Measurements from ENCODE around the gene EFHD2. TPM values are rescaled to one million over a fixed set of nuclear protein-coding genes. Genes with fewer than 3 reads are reported as not detected.

The EFHD2 gene
- total and polyA plus RNA-seq, 2 of the 8 experiments (the other 6 are each of a cell fraction or from before 2014, with no cell fraction given), result 24.4 to 25.1 TPM

- DNase-seq (ENCODE audit: low read depth in 1 of 2, low spot score in 2 of 2) (no peak), FAIRE-seq (no peak)
- Histone ChIP-seq H3K27ac (ENCODE audit: low read depth, low read length) (no peak overlapping the region), H4K91ac (replicated peaks; ENCODE audit: insufficient read length, low read length) (no peak overlapping the region), H2BK120ac (replicated peaks; ENCODE audit: low read depth, low read length) (no peak overlapping the region), H3K23me2 (ENCODE audit: low read depth, low read length) (peaks cover 8% of the 10 kb centered on the region), H3K27me3 (replicated peaks in 1 of 4; ENCODE audit: control insufficient read depth in 3 of 4, extremely low read depth in 1 of 4, insufficient read depth in 3 of 4, low read length in 3 of 4) (peaks cover 0 to 19% (median 14%) of the 10 kb centered on the region in 4 experiments; a peak in 6 of 7 replicates), H4K5ac (ENCODE audit: insufficient read length, low read depth, low read length) (no peak overlapping the region), H2AFZ (ENCODE audit: low read length) (no peak overlapping the region), H3K36me3 (ENCODE audit: control insufficient read depth in 2 of 4, insufficient read depth in 4 of 4, low read length in 3 of 4) (no peaks in the 10 kb centered on the region), H2BK15ac (ENCODE audit: low read length) (0 out of 2 replicates have a peak overlapping the region, but pooled peaks have one; percentile 72), H3K18ac (ENCODE audit: extremely low read depth, low read length) (no peak overlapping the region; the same call in 1 of the 2 replicates), H3K4me1 (replicated peaks in 1 of 4; ENCODE audit: control insufficient read depth in 3 of 4, insufficient read depth in 4 of 4, low read length in 3 of 4) (peaks cover 0 to 20% (median 4%) of the 10 kb centered on the region in 4 experiments; a peak in 6 of 7 replicates), H3K9ac (replicated peaks in 1 of 4; ENCODE audit: extremely low read depth in 1 of 4, low read depth in 3 of 4, low read length in 3 of 4) (0 out of 7 replicates have a peak overlapping the region, but pooled peaks of 1 of the 4 experiments have one; percentile 11), H3K4me2 (ENCODE audit: insufficient read depth in 1 of 2, low read depth in 2 of 2, low read length in 2 of 2) (peak overlapping the region; percentile 85 to 93), H3K79me2 (ENCODE audit: control insufficient read depth in 1 of 2, insufficient read depth in 2 of 2, low read length in 2 of 2) (no peaks in the 10 kb centered on the region), H2BK5ac (ENCODE audit: low read depth, low read length) (no peak overlapping the region), H3K14ac (ENCODE audit: insufficient read length) (no peak overlapping the region), H4K8ac (ENCODE audit: extremely low read depth, insufficient read depth, low read length) (no peak overlapping the region), H3K23ac (ENCODE audit: insufficient read length) (no peak overlapping the region), H4K20me1 (replicated peaks in 1 of 2; ENCODE audit: control insufficient read depth in 1 of 2, insufficient read depth in 2 of 2, low read length in 2 of 2) (peaks cover 2 to 7% of the 10 kb centered on the region in 2 experiments), H3K4ac (replicated peaks; ENCODE audit: insufficient read length, low read depth, low read length) (peak overlapping the region; percentile 4), H2BK12ac (ENCODE audit: low read depth, low read length) (peak overlapping the region; percentile 75; the same call in 1 of the 2 replicates), H3K9me3 (ENCODE audit: insufficient read depth in 2 of 2, low read depth in 1 of 2, low read length in 1 of 2) (no peaks in the 10 kb centered on the region), H3K79me1 (ENCODE audit: low read depth, low read length) (no peaks in the 10 kb centered on the region; the same call in 1 of the 2 replicates), H2BK20ac (ENCODE audit: low read length) (no peak overlapping the region), H3K56ac (replicated peaks; ENCODE audit: insufficient read length, low read depth, low read length) (no peak overlapping the region), H3K4me3 (ENCODE audit: extremely low read depth in 1 of 4, insufficient read depth in 2 of 4, low read depth in 3 of 4, low read length in 4 of 4) (peak overlapping the region; percentile 51 to 78 (median 64)), H2AK5ac (ENCODE audit: low read depth, low read length) (no peak overlapping the region)
- ChIA-PET CTCF (ENCODE audit: partially characterized antibody) (interaction anchor here (3.3 kb wide), 1 partner anchor 21 kb away, joined by 15 read pairs; no protein-coding TSS in a partner anchor), POLR2A (ENCODE audit: partially characterized antibody) (interaction anchor here (1.7 kb wide), 1 partner anchor 13 kb away, joined by 5 read pairs; no protein-coding TSS in a partner anchor)
- 71% methylated on average over 4 of the region's 11 CpGs; no CpG with 5 or more reads in 1 of the 2 experiments for WGBS, 2 experiments (ENCODE audit: extremely low coverage in 1 of 2, insufficient coverage in 1 of 2, insufficient read length in 1 of 2, insufficient replicate concordance in 2 of 2, low coverage in 1 of 2, low lambda C conversion rate in 2 of 2, missing lambda C conversion rate in 1 of 2)
- TF ChIP-seq PHF8 (conservative IDR thresholded peaks at IDR 0.05; ENCODE audit: low read depth, low read length) (no peak), KDM4A (IDR thresholded peaks at IDR 0.05; ENCODE audit: low read depth, low read length, severe bottlenecking) (no peak), NRF1 (IDR thresholded peaks at IDR 0.05; ENCODE audit: low read depth, low read length) (no peak), SP1 (IDR thresholded peaks at IDR 0.05; ENCODE audit: low read depth, low read length) (no peak), KDM1A (IDR thresholded peaks at IDR 0.05; ENCODE audit: borderline replicate concordance, low read length) (no peak), YY1 (IDR thresholded peaks at IDR 0.05; ENCODE audit: low read depth, low read length) (no peak), SIRT6 (IDR thresholded peaks at IDR 0.05; ENCODE audit: low read length) (no peak), TCF12 (IDR thresholded peaks at IDR 0.05; ENCODE audit: low read depth, low read length) (no peak), GABPA (IDR thresholded peaks at IDR 0.05; ENCODE audit: borderline replicate concordance, insufficient read depth, low read length) (no peak), JUND (IDR thresholded peaks at IDR 0.05; ENCODE audit: low read length) (no peak), SAP30 (IDR thresholded peaks at IDR 0.05; ENCODE audit: insufficient read depth, insufficient replicate concordance, low read length) (no peak), ZNF274 (IDR thresholded peaks at IDR 0.05; ENCODE audit: borderline replicate concordance, extremely low read depth, low read length) (no peak), BCL11A (IDR thresholded peaks at IDR 0.05; ENCODE audit: low read depth in 2 of 2, low read length in 2 of 2) (no peak), TAF1 (IDR thresholded peaks at IDR 0.05; ENCODE audit: low read depth, low read length) (no peak), CBX8 (IDR thresholded peaks at IDR 0.05; ENCODE audit: borderline replicate concordance, low read depth, low read length) (no peak)
Measured at GRCh38 chr1:15410884-15411245, 1.2 kb downstream of the EFHD2 start.

Measured in H1 (cell line).